IMR-90 (cell line): Measurements from ENCODE around the gene FAIM.

Source experiments
- BHLHE40 ChIP-seq: fragments of 150-350 bp; IDR thresholded peaks from 2 replicates; pipeline ENCODE4 v1.6.1; 2016; ENCODE audit warnings: mild to moderate bottlenecking, low read depth, low read length
- CEBPB ChIP-seq: IDR thresholded peaks from 2 replicates; pipeline ENCODE4 v1.6.1; 2012; ENCODE audit warnings: low read depth, low read length, improper control_type of control experiment
- MAFK ChIP-seq: IDR thresholded peaks from 2 replicates; pipeline ENCODE4 v1.6.1; 2012; ENCODE audit warnings: low read depth, low read length, improper control_type of control experiment
- MAZ ChIP-seq: IDR thresholded peaks from 2 replicates; pipeline ENCODE4 v1.6.1; 2012; ENCODE audit warnings: low read depth, mild to moderate bottlenecking, low read length, improper control_type of control experiment, moderate library complexity, borderline replicate concordance
- MXI1 ChIP-seq: IDR thresholded peaks from 2 replicates; pipeline ENCODE4 v1.6.1; 2012; ENCODE audit warnings: low read depth, mild to moderate bottlenecking, low read length, moderate library complexity, borderline replicate concordance
- POLR2A ChIP-seq: IDR thresholded peaks from 2 replicates; pipeline ENCODE4 v1.6.1; 2012; ENCODE audit warnings: mild to moderate bottlenecking, low read depth, low read length
- RAD21 ChIP-seq: IDR thresholded peaks from 2 replicates; pipeline ENCODE4 v1.6.1; 2012; ENCODE audit warnings: low read length, improper control_type of control experiment
- RCOR1 ChIP-seq: IDR thresholded peaks from 2 replicates; pipeline ENCODE4 v1.6.1; 2012; ENCODE audit warnings: mild to moderate bottlenecking, low read length, improper control_type of control experiment; ENCODE audit not compliant: insufficient replicate concordance
- RFX5 ChIP-seq: IDR thresholded peaks from 2 replicates; pipeline ENCODE4 v1.8.0; 2012; ENCODE audit warnings: low read depth, mild to moderate bottlenecking, low read length, moderate library complexity
- SMC3 ChIP-seq: fragments of 150-350 bp; IDR thresholded peaks from 2 replicates; pipeline ENCODE4 v1.6.1; 2016; ENCODE audit warnings: low read depth, mild to moderate bottlenecking, antibody characterized with exemption, low read length, moderate library complexity
- TF ChIP-seq, protein P1 (sequence below): conservative IDR thresholded peaks from 2 replicates; pipeline ENCODE4 v1.5.1; 2012; ENCODE audit warnings: mild to moderate bottlenecking, low read depth, low read length, improper control_type of control experiment
- TF ChIP-seq, protein P2 (sequence below): fragments of 150-350 bp; IDR thresholded peaks from 2 replicates; pipeline ENCODE4 v1.6.1; 2016; ENCODE audit warnings: low read depth, mild to moderate bottlenecking, low read length, moderate library complexity, borderline replicate concordance
- TF ChIP-seq, protein P3 (sequence below): fragments of 150-350 bp; IDR thresholded peaks from 2 replicates; pipeline ENCODE4 v1.6.1; 2017; ENCODE audit warnings: mild to moderate bottlenecking, antibody characterized with exemption, low read length, low read depth

DNA sequence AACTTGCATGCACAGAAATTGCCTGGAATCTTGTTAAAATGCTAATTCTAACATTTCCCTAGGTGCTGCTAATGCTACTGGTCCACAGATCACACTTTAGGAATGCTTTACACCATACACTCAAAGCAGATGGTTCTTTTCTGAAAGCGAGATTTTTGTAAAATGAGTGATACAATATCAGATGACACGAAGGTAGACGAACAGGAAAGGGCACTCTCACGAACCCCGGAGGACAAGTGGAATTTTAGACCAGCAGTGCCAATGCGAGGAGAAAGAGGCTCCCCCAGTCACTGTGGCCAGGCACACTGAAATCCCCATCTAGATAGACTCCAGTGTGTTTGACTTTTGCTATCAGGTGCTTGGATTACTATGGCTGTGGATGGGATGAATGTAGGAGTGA lies 21.0 kb downstream of the FAIM start:
- no peak for TF ChIP-seq CEBPB
- TF ChIP-seq POLR2A = no peak
- TF ChIP-seq, protein P1, sequence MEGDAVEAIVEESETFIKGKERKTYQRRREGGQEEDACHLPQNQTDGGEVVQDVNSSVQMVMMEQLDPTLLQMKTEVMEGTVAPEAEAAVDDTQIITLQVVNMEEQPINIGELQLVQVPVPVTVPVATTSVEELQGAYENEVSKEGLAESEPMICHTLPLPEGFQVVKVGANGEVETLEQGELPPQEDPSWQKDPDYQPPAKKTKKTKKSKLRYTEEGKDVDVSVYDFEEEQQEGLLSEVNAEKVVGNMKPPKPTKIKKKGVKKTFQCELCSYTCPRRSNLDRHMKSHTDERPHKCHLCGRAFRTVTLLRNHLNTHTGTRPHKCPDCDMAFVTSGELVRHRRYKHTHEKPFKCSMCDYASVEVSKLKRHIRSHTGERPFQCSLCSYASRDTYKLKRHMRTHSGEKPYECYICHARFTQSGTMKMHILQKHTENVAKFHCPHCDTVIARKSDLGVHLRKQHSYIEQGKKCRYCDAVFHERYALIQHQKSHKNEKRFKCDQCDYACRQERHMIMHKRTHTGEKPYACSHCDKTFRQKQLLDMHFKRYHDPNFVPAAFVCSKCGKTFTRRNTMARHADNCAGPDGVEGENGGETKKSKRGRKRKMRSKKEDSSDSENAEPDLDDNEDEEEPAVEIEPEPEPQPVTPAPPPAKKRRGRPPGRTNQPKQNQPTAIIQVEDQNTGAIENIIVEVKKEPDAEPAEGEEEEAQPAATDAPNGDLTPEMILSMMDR = no peak
- TF ChIP-seq RAD21 = no peak
- no peak for TF ChIP-seq MXI1
- no peak for TF ChIP-seq MAFK
- TF ChIP-seq, protein P2, sequence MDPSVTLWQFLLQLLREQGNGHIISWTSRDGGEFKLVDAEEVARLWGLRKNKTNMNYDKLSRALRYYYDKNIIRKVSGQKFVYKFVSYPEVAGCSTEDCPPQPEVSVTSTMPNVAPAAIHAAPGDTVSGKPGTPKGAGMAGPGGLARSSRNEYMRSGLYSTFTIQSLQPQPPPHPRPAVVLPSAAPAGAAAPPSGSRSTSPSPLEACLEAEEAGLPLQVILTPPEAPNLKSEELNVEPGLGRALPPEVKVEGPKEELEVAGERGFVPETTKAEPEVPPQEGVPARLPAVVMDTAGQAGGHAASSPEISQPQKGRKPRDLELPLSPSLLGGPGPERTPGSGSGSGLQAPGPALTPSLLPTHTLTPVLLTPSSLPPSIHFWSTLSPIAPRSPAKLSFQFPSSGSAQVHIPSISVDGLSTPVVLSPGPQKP = no peak
- TF ChIP-seq MAZ = no peak
- TF ChIP-seq RCOR1 = no peak
- no peak for TF ChIP-seq SMC3
- TF ChIP-seq, protein P3, sequence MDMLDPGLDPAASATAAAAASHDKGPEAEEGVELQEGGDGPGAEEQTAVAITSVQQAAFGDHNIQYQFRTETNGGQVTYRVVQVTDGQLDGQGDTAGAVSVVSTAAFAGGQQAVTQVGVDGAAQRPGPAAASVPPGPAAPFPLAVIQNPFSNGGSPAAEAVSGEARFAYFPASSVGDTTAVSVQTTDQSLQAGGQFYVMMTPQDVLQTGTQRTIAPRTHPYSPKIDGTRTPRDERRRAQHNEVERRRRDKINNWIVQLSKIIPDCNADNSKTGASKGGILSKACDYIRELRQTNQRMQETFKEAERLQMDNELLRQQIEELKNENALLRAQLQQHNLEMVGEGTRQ = no peak
- TF ChIP-seq RFX5 = no peak
- TF ChIP-seq BHLHE40 = no peak
